ENCODE data around the gene REXO4.

The REXO4 gene

GRCh38 chr9:133461975-133462374, 44.2 kb upstream of the REXO4 start:
- peak overlapping the region; percentile 73 for H3K9ac ChIP-seq (ENCODE audit: low read depth, low read length, poor library complexity, severe bottlenecking)

GRCh38 chr9:133460405-133461175, 42.8 kb upstream of the REXO4 start:
- Histone ChIP-seq H3K9me2 (replicated peaks; ENCODE audit: low read depth, low read length) (no peaks in the 10 kb centered on the region), H3K79me2 (ENCODE audit: insufficient read depth, low read length) (peaks cover 24% of the 10 kb centered on the region; the same call in 1 of the 2 replicates), H4K20me1 (ENCODE audit: insufficient read depth, low read length, poor library complexity, severe bottlenecking) (peaks cover 16% of the 10 kb centered on the region), H3K9me3 (ENCODE audit: insufficient read depth, low read depth, low read length) (no peaks in the 10 kb centered on the region), H3K36me3 (ENCODE audit: insufficient read depth, low read length) (peaks cover 5% of the 10 kb centered on the region; the same call in 1 of the 2 replicates), H3K27me3 (ENCODE audit: insufficient read depth, low read length, poor library complexity, severe bottlenecking) (no peaks in the 10 kb centered on the region), H3F3A (ENCODE audit: low read depth) (no peaks in the 10 kb centered on the region), H3K9ac (ENCODE audit: low read depth, low read length, poor library complexity, severe bottlenecking) (peak overlapping the region; percentile 73), H3K4me3 (ENCODE audit: low read length, poor library complexity, severe bottlenecking) (peak overlapping the region; percentile 77), H2AFZ (ENCODE audit: low read length) (peak overlapping the region; percentile 34; the same call in 1 of the 2 replicates), H3K4me1 (ENCODE audit: insufficient read depth, low read length, poor library complexity, severe bottlenecking) (peaks cover 29% of the 10 kb centered on the region), H3K4me2 (ENCODE audit: low read depth, low read length, poor library complexity, severe bottlenecking) (peak overlapping the region; percentile 87)
- TF ChIP-seq CTCF (conservative IDR thresholded peaks at IDR 0.05; ENCODE audit: low read length) (no peak), EZH2phosphoT487 (IDR thresholded peaks at IDR 0.05; ENCODE audit: borderline replicate concordance) (no peak)

More at GRCh38 chr9:133461975-133462374, 44.2 kb upstream of the REXO4 start:
- Histone ChIP-seq H3K36me3 (ENCODE audit: insufficient read depth, low read length) (peaks cover 5% of the 10 kb centered on the region; the same call in 1 of the 2 replicates), H3K9me2 (replicated peaks; ENCODE audit: low read depth, low read length) (no peaks in the 10 kb centered on the region), H3K79me2 (ENCODE audit: insufficient read depth, low read length) (peaks cover 24% of the 10 kb centered on the region; the same call in 1 of the 2 replicates), H3K27me3 (ENCODE audit: insufficient read depth, low read length, poor library complexity, severe bottlenecking) (no peaks in the 10 kb centered on the region), H4K20me1 (ENCODE audit: insufficient read depth, low read length, poor library complexity, severe bottlenecking) (peaks cover 16% of the 10 kb centered on the region), H3K4me3 (ENCODE audit: low read length, poor library complexity, severe bottlenecking) (peak overlapping the region; percentile 77), H3K4me1 (ENCODE audit: insufficient read depth, low read length, poor library complexity, severe bottlenecking) (peaks cover 29% of the 10 kb centered on the region), H3K4me2 (ENCODE audit: low read depth, low read length, poor library complexity, severe bottlenecking) (peak overlapping the region; percentile 80), H3F3A (ENCODE audit: low read depth) (no peaks in the 10 kb centered on the region; the same call in 1 of the 2 replicates), H2AFZ (ENCODE audit: low read length) (no peak overlapping the region), H3K9me3 (ENCODE audit: insufficient read depth, low read depth, low read length) (no peaks in the 10 kb centered on the region)
- TF ChIP-seq EZH2phosphoT487 (IDR thresholded peaks at IDR 0.05; ENCODE audit: borderline replicate concordance), result no peak
- TF ChIP-seq CTCF (conservative IDR thresholded peaks at IDR 0.05; ENCODE audit: low read length), result no peak

GRCh38 chr9:133459476-133460404, 41.9 kb upstream of the REXO4 start, which contains the start of gene CACFD1:
CACFD1 (plus strand) TSS chr9:133459978; CDS start chr9:133460067, 89 bp downstream.
- H3K9me3 ChIP-seq (ENCODE audit: insufficient read depth, low read depth, low read length), result no peaks in the 10 kb centered on the region
- peak within 1 kb of the TSS; percentile 80 for H2AFZ ChIP-seq (ENCODE audit: low read length)
- no peaks in the 10 kb centered on the region for H3K9me2 ChIP-seq (replicated peaks; ENCODE audit: low read depth, low read length)
- no peaks in the 10 kb centered on the region for H3K27me3 ChIP-seq (ENCODE audit: insufficient read depth, low read length, poor library complexity, severe bottlenecking)
- TF ChIP-seq EZH2phosphoT487 (IDR thresholded peaks at IDR 0.05; ENCODE audit: borderline replicate concordance) (no peak), CTCF (conservative IDR thresholded peaks at IDR 0.05; ENCODE audit: low read length) (no peak)
- H4K20me1 ChIP-seq (ENCODE audit: insufficient read depth, low read length, poor library complexity, severe bottlenecking), result peaks cover 16% of the 10 kb centered on the region
- H3K36me3 ChIP-seq (ENCODE audit: insufficient read depth, low read length), result no peaks in the 10 kb centered on the region
- H3K4me1 ChIP-seq (ENCODE audit: insufficient read depth, low read length, poor library complexity, severe bottlenecking), result peaks cover 29% of the 10 kb centered on the region
- H3F3A ChIP-seq (ENCODE audit: low read depth), result no peaks in the 10 kb centered on the region
- H3K4me3 ChIP-seq (ENCODE audit: low read length, poor library complexity, severe bottlenecking), result peak within 1 kb of the TSS; percentile 77
- H3K9ac ChIP-seq (ENCODE audit: low read depth, low read length, poor library complexity, severe bottlenecking), result peak within 1 kb of the TSS; percentile 73
- peaks cover 24% of the 10 kb centered on the region; the same call in 1 of the 2 replicates for H3K79me2 ChIP-seq (ENCODE audit: insufficient read depth, low read length)
- H3K4me2 ChIP-seq (ENCODE audit: low read depth, low read length, poor library complexity, severe bottlenecking), result peak within 1 kb of the TSS; percentile 87
